K562 (cell line): ENCODE data around the gene ITGAD. TPM values are rescaled to one million over a fixed set of nuclear protein-coding genes. Genes with fewer than 3 reads are reported as not detected.

Experiments
- C11orf30 ChIP-seq: fragments of 450-650 bp; IDR thresholded peaks from 2 replicates; pipeline ENCODE4 v1.6.1; 2016; ENCODE audit warnings: low read depth, mild to moderate bottlenecking
- CTBP1 ChIP-seq: fragments of 450-650 bp; IDR thresholded peaks from 2 replicates; pipeline ENCODE4 v1.6.1; 2016; ENCODE audit warnings: borderline replicate concordance
- JUN ChIP-seq, 2 experiments: sonication (generic) in 1 of 2; formaldehyde crosslinking in 1 of 2; IDR thresholded peaks; 2 replicates each; pipeline versions ENCODE4 v1.6.1 to v1.8.0; 2012 to 2022; ENCODE audit warnings: borderline replicate concordance in 2 of 2, mild to moderate bottlenecking in 2 of 2, improper control_type of control experiment in 1 of 2, low read depth in 1 of 2, low read length in 1 of 2, missing genetic modification reagents in 1 of 2
- MAFG ChIP-seq: fragments of 450-650 bp; conservative IDR thresholded peaks from 2 replicates; pipeline ENCODE4 v1.6.1; 2016; ENCODE audit warnings: missing genetic modification characterization, missing compliant biosample characterization
- NKRF ChIP-seq: fragments of 450-650 bp; IDR thresholded peaks from 2 replicates; pipeline ENCODE4 v1.6.1; 2016; ENCODE audit warnings: borderline replicate concordance
- SAP30 ChIP-seq: fragments of 200-600 bp; sonication (generic); IDR thresholded peaks from 2 replicates; pipeline ENCODE4 v1.6.1; 2012; ENCODE audit warnings: borderline replicate concordance, low read depth, mild to moderate bottlenecking, moderate library complexity, low read length, control low read depth, inconsistent platforms; ENCODE audit not compliant: insufficient read depth, poor library complexity, severe bottlenecking
- SMARCE1 ChIP-seq: fragments of 450-650 bp; IDR thresholded peaks from 2 replicates; pipeline ENCODE4 v1.7.1; 2016; ENCODE audit warnings: mild to moderate bottlenecking
- TFAP4 ChIP-seq: sonication (generic); formaldehyde crosslinking; IDR thresholded peaks from 2 replicates; pipeline ENCODE4 v1.8.0; 2022; ENCODE audit warnings: missing genetic modification reagents, mild to moderate bottlenecking, moderate library complexity, borderline replicate concordance
- THRB ChIP-seq: fragments of 450-650 bp; formaldehyde crosslinking; conservative IDR thresholded peaks from 2 replicates; pipeline ENCODE4 v1.4.0; 2022; ENCODE audit warnings: mild to moderate bottlenecking, missing genetic modification characterization
- TSHZ1 ChIP-seq: fragments of 250-450 bp; sonication (Bioruptor Pico); IDR thresholded peaks from 2 replicates; pipeline ENCODE4 v1.4.0; 2020; ENCODE audit warnings: mild to moderate bottlenecking, moderate library complexity
- VEZF1 ChIP-seq: fragments of 200-800 bp; sonication (Bioruptor generic); IDR thresholded peaks from 2 replicates; pipeline ENCODE4 v1.6.1; 2017; ENCODE audit warnings: missing genetic modification characterization, missing compliant biosample characterization
- ZC3H8 ChIP-seq: fragments of 450-650 bp; IDR thresholded peaks from 2 replicates; pipeline ENCODE4 v1.6.1; 2017
- ZEB2 ChIP-seq: fragments of 450-650 bp; IDR thresholded peaks from 2 replicates; pipeline ENCODE4 v1.6.1; 2016
- polyA plus RNA-seq, 8 experiments: library from polyadenylated mRNA; depleted of rRNA in 4 of 8; stranded (reverse) in 5 of 8; unstranded in 3 of 8; fragments of >200 nt; fragmentation: Nextera tagmentation in 2 of 8; fragmentation: Illumina TruSeq in 1 of 8; extraction: Ambion mirVana in 2 of 8; extraction: Trizol in 1 of 8; gene quantifications; 2 replicates each; pipeline versions ENCODE4 v1.2.1 to v1.2.3, GENCODE V29; 2011 to 2014; ENCODE audit warnings: inconsistent platforms in 1 of 8, missing spikeins in 1 of 8
- total RNA-seq, 7 experiments: library from RNA; depleted of rRNA in 6 of 7; stranded (reverse); fragments of >200 nt in 6 of 7; fragmentation: Illumina TruSeq in 2 of 7; extraction: Trizol in 2 of 7; gene quantifications; 2 replicates each; pipeline versions ENCODE4 v1.2.1 to v1.2.3, GENCODE V29; 2011 to 2021; ENCODE audit warnings: low replicate concordance in 1 of 7

Gene ITGAD
- total and polyA plus RNA-seq, 9 of the 15 experiments (the other 6 are each of a cell fraction or from before 2014, with no cell fraction given), result not detected

- TF ChIP-seq TSHZ1 (CRISPR knock-in tag), result no peak
- TF ChIP-seq NKRF, result peak; percentile 34; the same call in 1 of the 2 replicates
- 0 out of 2 replicates have a peak, but pooled peaks have one; percentile 39 for TF ChIP-seq THRB
- TF ChIP-seq TFAP4, result peak; percentile 30; the same call in 1 of the 2 replicates
- TF ChIP-seq CTBP1, result peak; percentile 75
- peak; percentile 99 for TF ChIP-seq C11orf30
- TF ChIP-seq JUN (IDR thresholded peaks at IDR 0.05; ENCODE audit: borderline replicate concordance, low read depth, low read length), result 0 out of 2 replicates have a peak, but pooled peaks have one; percentile 14
- no peak for TF ChIP-seq JUN (CRISPR knock-in tag; IDR thresholded peaks at IDR 0.05; ENCODE audit: borderline replicate concordance)
- peak; percentile 36 for TF ChIP-seq SAP30
- TF ChIP-seq ZC3H8, result no peak
- TF ChIP-seq MAFG, result peak; percentile 98
- TF ChIP-seq VEZF1 (CRISPR knock-in tag), result 0 out of 2 replicates have a peak, but pooled peaks have one; percentile 22
- TF ChIP-seq SMARCE1, result peak; percentile 75
- peak; percentile 69; the same call in 1 of the 2 replicates for TF ChIP-seq ZEB2
These were observed 60.4 kb downstream of the ITGAD start (continued) for GRCh38 chr16:31453255-31454204.
